GM18517 (cell line): ENCODE results near the gene CPSF6.
A peak's percentile ranks its signal among the peaks of the same experiment; 100 is the strongest.
"Not testable (repeated sequence)": the region's sequence is repeated elsewhere in the genome, so short reads cannot be mapped to it uniquely, and the experiment has no call there.

Experiments used
- ATAC-seq: cut with Tn5 transposase; IDR thresholded peaks from one replicate; pipeline ENCODE4 v1.9.1; 2021; ENCODE audit warnings: mild to moderate bottlenecking, moderate library complexity; ENCODE audit not compliant: unreplicated experiment

CPSF6 gene

GRCh38 chr12:69239352-69239921 is at the start of gene CPSF6:
Gene CPSF6, plus strand, starts transcription at chr12:69239569. Its CDS starts 78 bp downstream, at chr12:69239647.
- ATAC-seq: peak; percentile 85

- no peak for ATAC-seq
Measured at GRCh38 chr12:69196302-69197288, 42.8 kb upstream of the CPSF6 start.

- ATAC-seq: not testable (repeated sequence)
Measured at GRCh38 chr12:69199976-69200375, 39.4 kb upstream of the CPSF6 start.

- ATAC-seq: no peak
Measured at GRCh38 chr12:69204191-69204590, 35.2 kb upstream of the CPSF6 start.

GRCh38 chr12:69210661-69211060 is 28.7 kb upstream of the CPSF6 start:
- ATAC-seq: no peak

GRCh38 chr12:69211160-69211559 is 28.2 kb upstream of the CPSF6 start:
- ATAC-seq: no peak

- no peak for ATAC-seq
Measured at GRCh38 chr12:69214169-69214568, 25.2 kb upstream of the CPSF6 start.

GRCh38 chr12:69225251-69225910 is 14.0 kb upstream of the CPSF6 start:
- ATAC-seq: no peak

GRCh38 chr12:69231479-69231878 is 7.9 kb upstream of the CPSF6 start:
- no peak for ATAC-seq

GRCh38 chr12:69238589-69239351 is 599 bp upstream of the CPSF6 start:
- peak; percentile 17 for ATAC-seq

GRCh38 chr12:69239922-69240630 is 707 bp downstream of the CPSF6 start:
- peak; percentile 16 for ATAC-seq

GRCh38 chr12:69240631-69240995 is 1.2 kb downstream of the CPSF6 start:
- no peak for ATAC-seq

- no peak for ATAC-seq
Measured at GRCh38 chr12:69241438-69242092, 2.2 kb downstream of the CPSF6 start.

- ATAC-seq: peak; percentile 59
Measured at GRCh38 chr12:69243099-69244084, 4.0 kb downstream of the CPSF6 start.

GRCh38 chr12:69247268-69248018 is 8.1 kb downstream of the CPSF6 start:
- ATAC-seq: no peak

GRCh38 chr12:69252033-69252432 is 12.7 kb downstream of the CPSF6 start:
- no peak for ATAC-seq

GRCh38 chr12:69254046-69254445 is 14.7 kb downstream of the CPSF6 start:
- ATAC-seq: peak; percentile 76

GRCh38 chr12:69254862-69255261 is 15.5 kb downstream of the CPSF6 start:
- no peak for ATAC-seq
